Stimulated activated CD8-positive, alpha-beta memory T cell treated with anti-CD3 and anti-CD28 coated beads, Interleukin-12 subunit alpha, Interleukin-12 subunit beta, amount 100 ng/mL, for 1 hour (primary cell): ENCODE data around the gene IGFBP2.
A peak's percentile ranks its signal among the peaks of the same experiment; 100 is the strongest.

Experiments used
- DNase-seq: peaks from one replicate; pipeline ENCODE4 v3.0.0-alpha.2; 2020; ENCODE audit warnings: low read depth

IGFBP2 gene

DNA sequence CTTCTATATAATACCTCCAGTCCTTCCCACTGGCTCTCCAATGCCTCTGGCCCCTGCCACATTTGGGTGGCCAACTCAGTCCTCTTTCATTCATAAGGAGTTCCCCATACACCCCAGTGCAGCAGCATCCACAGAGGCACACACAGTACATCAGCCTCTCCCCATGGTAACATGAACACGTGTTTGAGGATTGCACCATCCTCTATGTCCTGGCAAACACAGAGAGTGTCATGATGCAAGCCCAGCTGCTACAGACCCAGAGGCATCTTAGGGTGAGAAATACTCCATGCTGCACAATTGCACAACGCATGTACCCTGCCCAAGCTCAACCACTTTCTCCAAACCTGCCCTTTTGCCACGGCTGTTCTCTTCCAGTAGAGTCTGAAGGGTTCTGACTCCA lies 50.6 kb downstream of the IGFBP2 start:
- no peak for DNase-seq

DNA sequence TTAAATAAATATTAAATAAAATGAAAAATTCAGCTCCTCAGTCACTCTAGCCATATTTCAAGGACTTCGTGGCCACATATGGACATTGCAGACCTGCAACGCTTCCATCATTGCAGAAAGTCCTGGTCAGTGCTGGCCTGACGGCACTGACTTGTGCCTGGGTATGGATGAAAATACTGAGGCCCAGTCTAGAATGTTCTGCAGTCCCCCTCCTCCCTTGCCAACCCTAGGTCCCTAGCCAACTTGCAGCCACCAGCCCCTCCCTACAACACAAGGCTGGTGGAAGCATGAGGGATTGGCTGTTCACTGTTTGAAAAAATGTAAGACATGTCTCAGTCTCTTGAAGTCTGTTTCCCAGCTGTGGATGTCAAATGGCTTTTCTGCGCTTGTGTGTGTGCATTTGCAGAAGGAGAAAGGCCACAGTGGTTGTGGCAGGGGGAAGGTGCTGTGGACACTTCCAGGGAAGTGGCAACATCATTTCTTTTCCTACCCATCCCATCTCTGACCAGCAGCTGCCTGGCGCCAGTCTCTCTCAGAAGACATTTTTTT lies 52.2 kb downstream of the IGFBP2 start:
- DNase-seq = no peak

DNA sequence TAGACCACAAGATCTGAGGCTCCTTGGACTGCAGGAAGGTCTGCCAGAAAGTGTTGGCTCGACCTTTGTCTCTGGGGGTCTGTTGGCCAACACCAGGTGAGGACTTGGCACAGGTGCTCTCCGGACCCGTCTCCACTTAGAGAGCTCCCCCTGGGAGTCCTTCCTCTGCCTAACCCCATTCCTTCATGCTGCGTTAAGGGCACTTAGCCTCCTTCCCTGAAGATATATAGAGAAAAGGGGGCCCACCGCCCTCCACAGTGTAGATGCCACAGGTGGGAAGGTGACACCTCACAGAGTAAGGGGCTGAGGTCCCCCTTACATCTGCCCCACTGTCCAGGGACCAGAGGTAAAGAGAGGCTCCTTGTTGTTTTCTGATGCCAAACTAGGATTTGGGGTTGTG lies 53.9 kb downstream of the IGFBP2 start:
- no peak for DNase-seq

DNA sequence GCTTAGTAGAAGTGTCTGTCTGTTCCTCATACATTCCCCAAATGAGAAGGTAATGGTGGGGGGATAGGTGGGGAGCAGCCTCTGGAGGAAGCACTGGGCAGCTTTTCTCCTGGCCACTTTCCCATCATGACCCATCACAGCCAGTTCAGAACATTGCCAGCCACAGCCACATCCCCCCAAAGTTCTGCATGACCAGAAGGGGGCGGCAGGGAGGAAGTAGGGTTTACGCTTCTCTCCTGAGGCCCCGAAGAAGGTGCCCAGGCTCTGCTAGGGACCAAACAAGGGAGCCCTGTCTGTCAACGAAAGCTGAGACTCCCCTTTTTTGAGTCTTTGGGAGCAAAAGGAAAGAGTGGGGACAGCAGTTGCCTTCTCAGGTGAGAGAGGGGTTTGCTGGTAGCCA lies 54.4 kb downstream of the IGFBP2 start:
- no peak for DNase-seq

DNA sequence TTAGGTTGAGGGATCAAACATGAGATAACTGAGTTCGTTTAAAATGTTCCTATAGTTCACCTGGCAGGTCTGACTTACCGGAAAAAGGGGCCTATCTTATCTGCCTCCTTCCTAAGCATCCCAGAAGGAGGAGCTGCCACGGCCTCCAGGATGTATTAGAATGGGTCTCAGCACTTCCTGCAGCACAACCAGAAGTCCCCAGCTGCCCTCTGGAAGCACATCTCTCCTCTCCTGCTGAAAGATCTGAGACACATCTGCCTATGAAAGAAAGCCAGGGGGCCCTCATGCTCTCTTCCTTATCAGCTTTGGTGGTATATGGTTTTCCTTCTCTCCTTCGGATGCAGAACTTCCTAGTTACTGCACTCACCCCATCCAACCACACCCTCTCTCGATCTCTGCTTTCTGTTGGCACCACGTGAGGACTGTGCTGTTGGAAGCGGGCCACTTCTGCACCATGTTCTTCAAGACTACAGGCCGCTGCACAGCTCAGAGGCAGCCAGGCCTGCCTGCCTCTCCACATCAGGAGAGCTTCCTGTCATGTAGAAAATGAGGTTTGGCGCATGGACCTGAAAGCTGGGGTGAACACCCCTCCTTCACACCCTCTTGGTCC lies 55.6 kb downstream of the IGFBP2 start:
- no peak for DNase-seq

DNA sequence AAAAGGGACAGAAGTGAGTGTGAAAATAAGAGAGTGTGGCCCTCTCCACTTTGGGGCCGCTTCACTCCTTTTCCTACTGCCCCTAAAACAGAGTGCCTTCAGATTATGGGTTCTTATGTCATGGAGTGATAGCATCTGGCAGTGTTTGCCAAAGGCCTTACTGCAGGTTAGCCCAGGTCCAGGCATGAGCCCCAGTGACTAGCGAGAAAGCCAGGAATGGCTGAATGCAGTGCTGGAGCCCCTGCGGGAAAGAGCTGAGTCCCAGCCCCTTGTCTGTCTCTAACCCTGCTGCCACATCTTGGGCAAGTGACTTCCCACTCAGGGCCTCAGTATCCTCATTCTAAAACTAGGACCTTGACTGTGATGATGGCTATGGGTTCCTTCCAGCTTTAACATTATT lies 56.2 kb downstream of the IGFBP2 start:
- DNase-seq = no peak

DNA sequence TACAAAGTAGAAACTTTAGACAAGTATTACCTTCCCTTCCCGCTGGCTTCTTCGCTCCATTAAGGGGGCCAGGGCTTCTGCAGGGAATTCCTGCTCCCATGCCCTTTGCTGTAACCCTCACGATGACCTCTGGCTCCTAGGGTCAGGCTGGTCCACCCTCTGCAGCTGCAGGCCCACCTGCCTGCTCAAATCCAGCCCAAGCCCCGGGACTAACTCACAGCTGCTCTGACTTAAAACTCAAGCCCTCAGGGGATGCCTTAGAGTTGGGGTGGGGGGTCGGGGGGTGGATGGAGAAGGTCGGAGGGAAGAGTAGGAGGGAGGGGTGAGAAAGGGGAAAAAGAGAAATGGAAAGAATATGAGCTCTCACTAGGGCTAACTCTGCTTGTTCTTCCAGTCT lies 57.2 kb downstream of the IGFBP2 start:
- no peak for DNase-seq

DNA sequence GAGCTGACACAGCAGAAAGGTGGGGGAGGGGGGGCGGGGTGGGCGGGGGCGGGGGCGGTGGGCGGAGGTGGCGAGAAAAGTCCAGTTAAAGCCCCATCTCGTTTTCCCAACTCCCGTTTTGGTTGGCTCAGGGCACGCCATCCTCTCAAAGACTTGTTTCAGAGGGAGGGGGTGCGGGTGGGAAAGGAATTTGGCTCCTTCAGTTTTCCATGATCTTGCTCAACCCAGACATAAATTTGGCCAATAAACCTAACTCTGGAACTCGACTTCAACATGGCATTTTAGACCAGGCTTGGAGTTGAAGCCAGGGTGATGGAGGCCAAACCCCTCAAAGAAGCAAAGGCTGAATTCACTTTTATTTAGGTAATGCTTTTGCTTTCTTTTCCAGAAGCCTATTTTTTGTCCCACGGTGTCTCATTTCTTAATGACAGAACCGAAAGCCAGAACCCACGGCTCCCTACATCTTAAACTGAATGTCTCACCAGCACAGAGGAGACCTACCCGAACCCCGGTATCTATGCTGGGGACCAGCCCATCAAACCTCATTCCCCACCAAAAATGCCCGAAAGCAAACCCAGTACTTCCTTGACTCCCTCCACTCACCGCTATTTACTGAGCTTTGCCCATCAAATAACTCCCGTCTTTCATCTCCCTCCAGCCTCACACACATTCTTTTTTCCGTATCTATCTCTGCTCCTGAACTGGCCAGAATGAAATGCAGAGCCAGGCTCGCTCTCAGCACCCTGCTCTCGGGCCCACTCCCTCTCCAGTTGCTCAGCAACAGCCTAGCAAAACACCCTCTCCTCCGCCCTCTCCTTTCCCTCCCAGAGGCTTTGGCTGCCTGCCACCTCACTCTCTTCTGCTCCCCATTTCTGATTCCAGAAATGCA lies 57.9 kb downstream of the IGFBP2 start:
- DNase-seq = no peak

DNA sequence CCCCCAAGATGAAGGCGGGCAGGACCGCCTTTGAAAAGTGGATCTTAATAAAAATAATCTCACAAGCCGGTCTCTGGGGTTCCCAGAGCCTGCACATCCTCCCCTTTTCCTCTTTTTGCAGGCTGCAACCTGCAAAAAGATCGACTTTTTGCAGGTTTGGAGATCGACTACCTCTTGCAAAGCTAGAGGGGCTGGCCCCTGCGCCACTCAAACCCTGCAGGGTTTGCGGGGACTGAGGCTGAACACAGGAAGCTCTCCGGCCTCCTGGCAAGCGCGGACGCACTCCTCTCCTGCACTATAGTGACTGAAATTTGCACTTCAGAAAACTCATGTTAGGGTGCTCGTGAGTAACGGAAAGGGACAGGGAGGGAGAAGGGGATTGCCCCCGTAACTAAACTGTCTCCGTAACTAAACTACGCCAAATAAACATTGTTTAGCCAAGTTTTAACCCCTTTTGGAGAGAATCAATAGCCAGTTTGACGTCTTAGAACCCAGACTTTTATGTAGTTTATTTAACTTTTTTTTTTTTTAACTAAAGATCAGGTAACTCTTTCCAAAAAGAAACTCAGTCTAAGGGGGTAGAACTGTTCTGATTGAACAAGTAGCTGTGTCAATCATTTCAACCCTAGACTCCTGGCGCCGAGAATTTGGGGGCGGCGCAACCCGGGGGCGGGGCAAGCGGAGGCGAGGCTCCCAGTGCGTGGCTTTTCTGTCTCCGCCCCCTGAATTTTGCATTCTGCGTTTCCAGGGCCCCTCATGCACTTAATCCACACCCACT lies 59.6 kb downstream of the IGFBP2 start:
- DNase-seq = peak; percentile 32

DNA sequence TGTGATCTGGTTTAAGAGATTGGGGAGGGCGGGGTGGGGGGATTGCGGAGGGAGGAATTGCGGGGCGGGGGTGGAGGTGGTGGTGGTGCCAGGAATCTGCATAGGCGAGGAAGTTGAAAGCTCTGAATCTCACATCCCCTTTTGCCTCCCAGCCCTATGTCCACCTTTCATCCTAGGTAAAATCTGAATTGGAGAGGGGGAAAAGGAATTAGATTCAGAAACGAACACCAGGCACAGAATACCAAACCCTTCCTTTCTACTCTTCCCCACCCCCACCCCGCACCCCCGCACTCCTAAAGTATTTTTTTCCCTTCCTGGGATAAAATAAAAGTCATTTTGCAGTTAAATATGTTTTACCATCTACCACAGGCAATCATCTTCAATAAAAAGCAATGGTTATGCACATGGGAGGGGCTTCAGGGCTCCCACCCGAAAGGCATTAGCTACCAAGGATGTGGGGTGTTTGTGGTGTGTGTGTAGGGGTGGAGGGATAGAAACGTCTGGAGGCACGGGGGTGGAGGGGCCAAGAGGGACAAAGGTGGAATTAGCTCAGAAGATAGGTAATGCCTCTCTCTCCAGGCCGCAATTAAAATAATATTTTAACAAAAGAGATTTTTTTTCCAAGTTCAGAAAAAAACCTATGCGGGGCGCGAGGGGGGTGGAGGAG lies 60.3 kb downstream of the IGFBP2 start:
- no peak for DNase-seq

DNA sequence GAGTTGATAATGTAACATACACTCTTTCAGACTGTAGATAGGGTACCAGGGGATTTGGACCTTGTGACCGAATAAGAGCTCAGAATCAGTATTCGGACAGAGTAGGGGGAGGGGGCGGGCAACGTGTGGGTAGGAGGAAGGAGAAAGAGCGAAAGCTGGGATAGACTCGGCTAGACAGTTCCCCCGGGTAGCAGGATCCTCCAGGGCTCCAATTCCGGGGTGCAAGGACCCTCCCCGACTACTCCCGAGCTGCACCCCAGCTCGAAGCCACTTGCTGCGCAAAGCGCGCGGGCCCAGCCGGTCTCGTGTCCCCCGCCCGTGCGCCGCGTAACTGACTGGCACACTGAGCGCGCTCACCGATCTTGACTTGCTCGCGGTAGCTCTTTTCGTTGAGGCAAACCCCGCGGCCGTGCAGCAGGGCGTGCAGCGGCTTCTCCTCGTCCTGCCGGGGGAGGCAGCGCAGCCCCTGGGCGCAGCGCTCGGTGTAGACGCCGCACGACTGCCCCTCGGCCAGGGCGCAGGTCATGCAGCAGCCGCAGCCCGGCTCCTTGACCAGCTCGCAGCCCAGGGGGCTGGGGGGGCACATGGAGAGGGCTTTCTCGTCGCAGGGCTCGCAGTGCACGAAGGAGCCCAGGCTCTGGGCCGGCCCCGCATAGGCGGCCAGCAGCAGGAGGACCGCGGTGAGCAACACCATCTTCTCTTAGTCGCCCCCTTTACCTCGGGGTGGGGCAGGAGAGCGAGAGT lies 61.0 kb downstream of the IGFBP2 start:
- no peak for DNase-seq

DNA sequence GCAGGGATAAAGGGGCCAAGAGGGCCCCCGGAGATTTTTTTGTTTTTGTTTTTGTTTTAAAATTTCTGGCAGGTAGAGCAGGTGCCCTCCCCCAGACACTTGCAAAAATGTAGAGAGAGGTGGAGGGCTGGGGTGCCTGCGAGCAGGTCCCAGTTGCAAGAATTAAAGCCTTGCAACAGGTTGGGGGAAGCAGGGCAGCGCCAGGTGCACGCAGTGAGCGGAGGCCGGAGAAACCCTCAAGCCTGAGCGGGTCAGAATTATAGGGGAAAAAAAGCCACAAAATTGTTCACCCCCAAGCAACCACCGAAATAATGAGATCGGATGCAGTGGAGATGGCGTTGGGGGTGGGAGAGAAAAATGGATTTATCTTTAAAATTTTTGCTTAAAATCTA lies 61.6 kb downstream of the IGFBP2 start:
- no peak for DNase-seq

DNA sequence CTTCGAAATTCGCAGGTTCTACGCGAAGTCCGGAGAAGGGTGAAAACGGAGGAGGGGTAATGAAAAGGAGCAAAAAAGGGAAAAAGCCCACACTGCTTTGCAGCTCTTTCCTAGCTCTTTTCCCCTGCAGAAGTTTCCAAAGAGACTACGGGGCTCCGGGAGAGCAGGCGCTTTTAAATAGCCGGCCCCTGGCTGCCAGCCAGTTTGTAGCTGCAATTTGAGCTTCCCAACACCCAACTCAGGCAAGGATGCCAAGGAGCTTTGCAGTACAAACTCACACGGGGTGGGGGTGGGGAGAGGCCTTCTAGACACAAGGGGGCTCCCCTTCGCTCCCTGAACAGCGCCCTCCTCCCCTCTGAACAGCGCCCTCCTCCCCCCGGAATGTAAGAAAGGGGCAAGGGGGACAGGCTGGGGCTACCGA lies 62.2 kb downstream of the IGFBP2 start, which contains the start of gene IGFBP5:
Gene IGFBP5, minus strand, starts transcription at position 149 of the 421 bp plus-strand sequence. CDS start 774 bp downstream, outside the sequence.
- no peak for DNase-seq

DNA sequence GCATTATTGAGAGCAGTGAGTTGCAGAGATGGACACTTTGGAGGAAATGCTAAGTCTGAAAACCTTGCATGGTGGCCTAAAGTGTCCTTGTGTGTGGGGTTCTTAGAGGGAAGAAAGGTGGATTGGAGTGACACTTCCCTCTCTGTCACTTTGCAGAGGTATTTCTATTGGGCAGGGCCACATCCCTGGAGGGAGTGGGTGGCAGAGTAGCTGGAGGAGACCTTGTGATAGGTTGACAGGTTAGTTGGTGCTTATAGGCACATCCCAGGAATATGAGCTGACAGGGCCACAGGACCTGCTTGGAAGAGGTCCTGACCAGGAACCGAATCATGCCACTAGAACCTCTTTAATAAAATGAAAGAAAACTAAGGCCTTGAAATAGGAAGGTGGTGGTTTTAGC lies 63.1 kb downstream of the IGFBP2 start:
- no peak for DNase-seq

DNA sequence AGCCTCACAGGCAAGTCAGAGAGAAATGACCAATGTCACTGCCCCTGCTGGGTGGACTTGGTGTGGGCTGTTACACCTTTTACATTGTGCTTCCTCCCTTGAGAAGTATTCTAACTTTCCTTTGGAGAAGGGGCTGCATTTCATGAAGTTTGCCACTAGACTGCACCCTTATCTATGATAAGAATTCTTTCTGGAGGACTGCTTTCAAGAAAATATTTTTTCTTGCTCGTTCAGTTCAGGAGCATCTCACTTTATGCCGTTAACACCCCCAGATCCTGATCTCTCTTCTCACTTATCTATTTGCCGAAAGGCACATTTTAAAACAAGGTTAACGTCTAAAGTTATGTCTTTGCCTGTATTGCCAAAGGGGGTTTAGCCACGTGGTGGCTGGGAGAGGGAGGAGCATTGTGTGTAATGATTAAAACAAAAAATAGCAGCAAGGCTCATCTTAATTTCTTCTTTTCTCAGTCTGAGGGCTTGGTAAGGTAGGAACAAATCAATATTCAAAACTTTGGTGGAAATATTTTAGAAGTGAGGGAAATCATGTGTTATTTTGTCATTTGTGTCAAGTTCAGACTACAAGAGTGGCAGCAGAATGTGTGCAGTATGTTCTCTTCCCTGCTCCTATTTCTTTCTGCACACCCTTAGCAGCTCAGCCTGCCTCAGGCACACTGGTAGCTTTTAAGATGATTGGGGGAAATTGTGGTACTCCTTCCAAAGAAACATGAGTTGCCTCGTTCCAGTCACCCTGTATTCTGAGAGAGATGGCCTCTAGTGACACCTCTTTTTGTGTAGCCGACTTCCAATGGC lies 63.7 kb downstream of the IGFBP2 start:
- no peak for DNase-seq

DNA sequence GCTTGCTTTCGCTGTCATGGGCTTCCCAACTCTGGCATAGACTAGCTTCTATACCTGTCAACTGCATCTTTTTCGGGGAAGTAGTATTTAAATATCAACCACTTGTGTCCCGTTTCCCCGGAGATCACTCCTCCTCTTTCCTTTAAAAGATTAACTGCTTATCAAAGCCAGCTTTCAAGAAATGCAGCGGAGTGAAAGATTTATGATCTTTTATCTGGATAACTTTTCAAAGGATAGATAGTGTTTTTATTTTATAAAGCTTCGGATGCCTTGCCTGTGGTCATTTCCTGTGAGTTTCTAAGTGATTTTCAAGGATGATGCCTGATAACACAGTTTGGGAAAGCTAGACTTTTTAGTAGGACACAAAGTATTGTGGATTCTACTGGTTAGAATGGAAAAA lies 65.1 kb downstream of the IGFBP2 start:
- no peak for DNase-seq

DNA sequence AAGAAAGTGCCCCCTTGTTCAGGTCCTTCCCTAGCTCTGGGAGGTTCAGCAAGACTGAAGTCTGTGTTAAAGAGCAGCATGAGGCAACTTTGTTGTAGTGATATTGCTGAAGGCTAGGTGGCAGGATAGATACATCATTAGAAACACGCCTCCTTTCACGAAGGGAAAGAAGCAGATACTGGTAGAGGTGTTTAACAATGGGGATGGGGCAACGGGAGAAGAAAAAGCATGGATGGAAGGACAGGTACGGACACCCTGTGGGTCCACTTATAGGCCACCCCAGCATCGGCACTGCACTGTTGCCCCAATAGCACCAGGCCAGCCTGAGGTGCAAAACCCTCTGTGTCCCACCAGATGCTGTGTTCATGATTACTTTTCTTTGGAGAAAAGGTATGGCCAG lies 65.7 kb downstream of the IGFBP2 start:
- DNase-seq = no peak

DNA sequence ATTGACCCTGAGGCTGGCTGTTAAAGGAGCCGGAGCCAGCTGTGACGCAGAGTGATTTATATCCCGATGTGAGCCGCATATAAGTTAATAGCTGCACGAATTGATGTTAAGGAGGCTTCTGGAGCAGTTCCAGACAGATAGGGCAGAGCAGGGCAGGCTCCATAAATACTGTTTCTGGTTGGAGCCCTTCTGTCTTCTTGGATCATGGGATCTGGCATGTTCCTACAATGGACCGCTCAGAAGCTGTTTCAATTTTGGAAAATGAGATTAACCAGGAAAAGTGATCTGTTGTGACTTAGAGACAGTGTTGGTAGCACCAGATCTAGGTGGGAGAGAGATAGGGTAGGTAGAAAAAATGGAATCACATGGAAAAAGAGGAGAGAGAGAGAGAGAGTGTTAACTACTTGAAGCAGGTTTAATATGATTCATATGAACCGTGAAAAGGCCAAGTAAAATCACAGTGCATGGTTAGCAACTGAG lies 66.9 kb downstream of the IGFBP2 start:
- no peak for DNase-seq

DNA sequence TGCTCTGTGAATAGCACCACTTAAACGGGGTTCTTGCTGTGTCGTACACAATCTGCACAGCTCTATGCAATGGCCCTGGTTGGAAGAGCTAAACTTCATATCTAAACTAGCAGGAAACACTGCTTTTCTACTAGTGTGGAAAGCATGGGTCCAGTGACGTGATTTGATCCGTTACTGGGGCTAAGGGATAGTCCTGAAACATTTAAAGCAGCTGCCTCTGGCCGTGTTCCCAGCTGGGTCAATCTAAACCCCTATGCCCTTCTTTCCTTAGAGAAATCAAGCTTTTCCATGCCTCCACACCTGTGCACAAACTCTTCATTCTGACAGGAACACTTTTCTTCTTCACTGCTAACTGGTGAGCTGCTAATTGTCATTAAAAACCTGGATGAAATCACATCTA lies 67.6 kb downstream of the IGFBP2 start:
- DNase-seq = no peak

DNA sequence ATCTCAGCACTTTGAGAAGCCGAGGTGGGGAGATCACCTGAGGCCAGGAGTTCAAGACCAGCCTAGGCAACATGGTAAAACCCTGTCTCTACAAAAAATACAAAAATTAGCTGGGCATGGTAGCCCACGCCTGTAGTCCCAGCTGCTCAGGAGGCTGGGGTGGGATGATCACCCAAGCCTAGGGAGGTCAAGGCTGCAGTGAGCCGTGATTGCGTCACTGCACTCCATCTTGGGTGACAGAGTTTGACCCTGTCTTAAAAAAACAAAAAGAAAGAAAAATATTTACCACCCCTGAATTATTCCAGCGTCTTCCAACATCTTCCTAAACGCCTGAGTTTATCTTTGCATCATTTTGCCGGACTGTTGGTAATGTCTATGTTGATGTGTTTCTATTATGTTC lies 68.3 kb downstream of the IGFBP2 start:
- DNase-seq = no peak
